Gastroesophageal sphincter (tissue), 4 donors: Measurements from ENCODE around the gene ZIC2. TPM values are rescaled to one million over a fixed set of nuclear protein-coding genes. Genes with fewer than 3 reads are reported as not detected.
"Not testable (repeated sequence)": the region's sequence is repeated elsewhere in the genome, so short reads cannot be mapped to it uniquely, and the experiment has no call there.

ENCODE experiments used
- ATAC-seq: fragments of 150-250 bp; one replicate; pipeline ENCODE4 v1.9.1; 2016; ENCODE audit warnings: mild to moderate bottlenecking, moderate library complexity
- H3K27ac ChIP-seq, 4 donors: fragments of 200-600 bp; sonication (generic) in 3 of 4; 1 replicate in 3 of 4; 2 replicates in 1 of 4; pipeline ENCODE4 v1.5.1; 2016 to 2019
- H3K27me3 ChIP-seq: fragments of 200-600 bp; sonication (generic); one replicate; pipeline ENCODE4 v1.5.1; 2019
- H3K36me3 ChIP-seq, 2 donors: fragments of 200-600 bp; sonication (generic); one replicate each; pipeline ENCODE4 v1.5.1; 2019; ENCODE audit warnings: control low read depth in 1 of 2
- H3K4me1 ChIP-seq, 3 donors: fragments of 200-600 bp; sonication (generic); 1 replicate in 2 of 3; 2 replicates in 1 of 3; pipeline ENCODE4 v1.5.1; 2016 to 2019; ENCODE audit warnings: control low read depth in 2 of 3
- H3K4me3 ChIP-seq, 2 donors: fragments of 200-600 bp; sonication (generic); one replicate each; pipeline ENCODE4 v1.5.1; 2019; ENCODE audit warnings: mild to moderate bottlenecking in 1 of 2, moderate library complexity in 1 of 2
- H3K9me3 ChIP-seq, 3 donors: fragments of 200-600 bp; sonication (generic); one replicate each; pipeline ENCODE4 v1.5.1; 2017 to 2019; ENCODE audit warnings: control low read depth in 2 of 3
- EP300 ChIP-seq: sonication (generic); formaldehyde crosslinking; IDR thresholded peaks from one replicate; pipeline ENCODE4 v1.6.1; 2017; ENCODE audit warnings: antibody characterized with exemption, mild to moderate bottlenecking
- POLR2A ChIP-seq, 2 donors: fragments of 450-650 bp; IDR thresholded peaks; one replicate each; pipeline ENCODE4 v1.6.1; 2017; ENCODE audit warnings: antibody characterized with exemption in 2 of 2, mild to moderate bottlenecking in 2 of 2, moderate library complexity in 1 of 2
- POLR2AphosphoS5 ChIP-seq: sonication (generic); formaldehyde crosslinking; IDR thresholded peaks from one replicate; pipeline ENCODE4 v1.6.1; 2017; ENCODE audit warnings: antibody characterized with exemption
- WGBS, 2 donors: methylation state at CpG; one replicate each; pipeline ENCODE4 v1.1.5; 2018; ENCODE audit warnings: low coverage in 1 of 2; 5-methylcytosine and 5-hydroxymethylcytosine counted together
- total RNA-seq, 4 donors: library from RNA; depleted of rRNA; stranded (reverse); fragments of >200 nt; gene quantifications; one replicate each; pipeline ENCODE4 v1.1.0, GENCODE V29; 2016
- TF ChIP-seq, protein P1 (sequence below), 4 experiments: fragments of 200-600 bp in 2 of 4; fragments of 450-650 bp in 2 of 4; sonication (generic) in 1 of 4; IDR thresholded peaks; one replicate each; pipeline ENCODE4 v1.5.1; 2017 to 2019; ENCODE audit warnings: antibody characterized with exemption in 4 of 4, mild to moderate bottlenecking in 2 of 4, moderate library complexity in 2 of 4

The ZIC2 gene
- total RNA-seq, 4 donors from 2014 or later, result not detected

- Histone ChIP-seq H3K4me3 (no peak overlapping the region), H3K27ac (no peak overlapping the region), H3K36me3 (no peaks in the 10 kb centered on the region), H3K27me3 (peaks cover 92% of the 10 kb centered on the region), H3K9me3 (no peaks in the 10 kb centered on the region), H3K4me1 (no peaks in the 10 kb centered on the region)
- ATAC-seq, result no peak
- TF ChIP-seq POLR2AphosphoS5 (no peak), EP300 (no peak), POLR2A (IDR thresholded peaks at IDR 0.05) (no peak)
- TF ChIP-seq, protein P1, sequence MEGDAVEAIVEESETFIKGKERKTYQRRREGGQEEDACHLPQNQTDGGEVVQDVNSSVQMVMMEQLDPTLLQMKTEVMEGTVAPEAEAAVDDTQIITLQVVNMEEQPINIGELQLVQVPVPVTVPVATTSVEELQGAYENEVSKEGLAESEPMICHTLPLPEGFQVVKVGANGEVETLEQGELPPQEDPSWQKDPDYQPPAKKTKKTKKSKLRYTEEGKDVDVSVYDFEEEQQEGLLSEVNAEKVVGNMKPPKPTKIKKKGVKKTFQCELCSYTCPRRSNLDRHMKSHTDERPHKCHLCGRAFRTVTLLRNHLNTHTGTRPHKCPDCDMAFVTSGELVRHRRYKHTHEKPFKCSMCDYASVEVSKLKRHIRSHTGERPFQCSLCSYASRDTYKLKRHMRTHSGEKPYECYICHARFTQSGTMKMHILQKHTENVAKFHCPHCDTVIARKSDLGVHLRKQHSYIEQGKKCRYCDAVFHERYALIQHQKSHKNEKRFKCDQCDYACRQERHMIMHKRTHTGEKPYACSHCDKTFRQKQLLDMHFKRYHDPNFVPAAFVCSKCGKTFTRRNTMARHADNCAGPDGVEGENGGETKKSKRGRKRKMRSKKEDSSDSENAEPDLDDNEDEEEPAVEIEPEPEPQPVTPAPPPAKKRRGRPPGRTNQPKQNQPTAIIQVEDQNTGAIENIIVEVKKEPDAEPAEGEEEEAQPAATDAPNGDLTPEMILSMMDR (IDR thresholded peaks at IDR 0.05), result no peak
- WGBS, 2 donors, result 73% methylated on average over 3 to 4 of the region's 4 CpGs
These were observed 39.7 kb upstream of the ZIC2 start for GRCh38 chr13:99941911-99942310.

GRCh38 chr13:99944102-99944501, 37.5 kb upstream of the ZIC2 start:
- Histone ChIP-seq H3K9me3 (no peaks in the 10 kb centered on the region), H3K27ac (no peak overlapping the region), H3K4me1 (no peaks in the 10 kb centered on the region), H3K36me3 (no peaks in the 10 kb centered on the region), H3K4me3 (no peak overlapping the region), H3K27me3 (peaks cover 89% of the 10 kb centered on the region)
- no peak for ATAC-seq
- TF ChIP-seq POLR2A (IDR thresholded peaks at IDR 0.05) (no peak), POLR2AphosphoS5 (no peak), EP300 (no peak)
- TF ChIP-seq, protein P1 (IDR thresholded peaks at IDR 0.05), result no peak
- 71% methylated on average over 5 to 6 of the region's 7 CpGs for WGBS, 2 donors

GRCh38 chr13:99944606-99945005, 37.0 kb upstream of the ZIC2 start:
- ATAC-seq, result no peak
- H3K27me3 ChIP-seq, result peaks cover 90% of the 10 kb centered on the region
- H3K36me3 ChIP-seq, result no peaks in the 10 kb centered on the region
- H3K4me3 ChIP-seq, result no peak overlapping the region
- no peaks in the 10 kb centered on the region for H3K9me3 ChIP-seq
- 60 to 92% methylated on average over 1 to 6 of the region's 6 CpGs for WGBS, 2 donors
- TF ChIP-seq POLR2AphosphoS5 (no peak), POLR2A (IDR thresholded peaks at IDR 0.05) (no peak), EP300 (no peak)
- TF ChIP-seq, protein P1 (IDR thresholded peaks at IDR 0.05), result no peak
- no peaks in the 10 kb centered on the region for H3K4me1 ChIP-seq
- H3K27ac ChIP-seq, result no peak overlapping the region

DNA sequence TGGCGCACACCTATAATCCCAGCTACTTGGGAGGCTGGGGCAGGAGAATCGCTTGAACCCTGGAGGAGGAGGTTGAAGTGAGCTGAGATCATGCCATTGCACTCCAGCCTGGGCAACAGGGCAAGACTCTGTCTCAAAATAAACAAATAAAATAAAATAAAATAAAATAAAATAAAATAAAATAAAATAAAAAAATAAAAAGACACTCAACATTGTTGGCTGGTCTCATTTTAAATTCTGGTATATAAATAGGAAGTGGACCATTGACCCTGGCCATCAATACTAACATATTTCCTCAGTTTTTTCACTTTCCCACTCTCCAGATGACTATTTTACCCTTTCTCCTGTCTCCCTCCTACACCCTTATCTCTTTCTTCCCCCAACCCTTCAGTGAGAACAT, 36.1 kb upstream of the ZIC2 start:
- ATAC-seq, H3K4me1 ChIP-seq, H3K9me3 ChIP-seq, H3K4me3 ChIP-seq, H3K27ac ChIP-seq, H3K36me3 ChIP-seq: not testable (repeated sequence)
- 90% methylated on average over 2 of the region's 2 CpGs; no CpG with 5 or more reads in 1 of the 2 donors for WGBS, 2 donors
- H3K27me3 ChIP-seq, result peaks cover 90% of the 10 kb centered on the region

- no peak for ATAC-seq
- 50 to 60% methylated on average over 1 of the region's 2 CpGs for WGBS, 2 donors
- H3K27ac ChIP-seq, result no peak overlapping the region
- H3K4me3 ChIP-seq, result no peak overlapping the region
- H3K36me3 ChIP-seq, result no peaks in the 10 kb centered on the region
- TF ChIP-seq, protein P1 (IDR thresholded peaks at IDR 0.05), result no peak
- TF ChIP-seq POLR2A (IDR thresholded peaks at IDR 0.05) (no peak), POLR2AphosphoS5 (no peak), EP300 (no peak)
- no peaks in the 10 kb centered on the region for H3K9me3 ChIP-seq
- peaks cover 90% of the 10 kb centered on the region for H3K27me3 ChIP-seq
- no peaks in the 10 kb centered on the region for H3K4me1 ChIP-seq
These were observed 33.9 kb upstream of the ZIC2 start for GRCh38 chr13:99947666-99948065.
